GM18873 (cell line): ENCODE measurements around the gene SARS1.

Source experiments
- ATAC-seq: cut with Tn5 transposase; IDR thresholded peaks from one replicate; pipeline ENCODE4 v1.9.1; 2021; ENCODE audit warnings: mild to moderate bottlenecking, moderate library complexity, moderate number of reproducible peaks; ENCODE audit not compliant: unreplicated experiment, low FRiP score

The SARS1 gene

GRCh38 chr1:109225308-109225707, 11.6 kb downstream of the SARS1 start:
- ATAC-seq: no peak

DNA sequence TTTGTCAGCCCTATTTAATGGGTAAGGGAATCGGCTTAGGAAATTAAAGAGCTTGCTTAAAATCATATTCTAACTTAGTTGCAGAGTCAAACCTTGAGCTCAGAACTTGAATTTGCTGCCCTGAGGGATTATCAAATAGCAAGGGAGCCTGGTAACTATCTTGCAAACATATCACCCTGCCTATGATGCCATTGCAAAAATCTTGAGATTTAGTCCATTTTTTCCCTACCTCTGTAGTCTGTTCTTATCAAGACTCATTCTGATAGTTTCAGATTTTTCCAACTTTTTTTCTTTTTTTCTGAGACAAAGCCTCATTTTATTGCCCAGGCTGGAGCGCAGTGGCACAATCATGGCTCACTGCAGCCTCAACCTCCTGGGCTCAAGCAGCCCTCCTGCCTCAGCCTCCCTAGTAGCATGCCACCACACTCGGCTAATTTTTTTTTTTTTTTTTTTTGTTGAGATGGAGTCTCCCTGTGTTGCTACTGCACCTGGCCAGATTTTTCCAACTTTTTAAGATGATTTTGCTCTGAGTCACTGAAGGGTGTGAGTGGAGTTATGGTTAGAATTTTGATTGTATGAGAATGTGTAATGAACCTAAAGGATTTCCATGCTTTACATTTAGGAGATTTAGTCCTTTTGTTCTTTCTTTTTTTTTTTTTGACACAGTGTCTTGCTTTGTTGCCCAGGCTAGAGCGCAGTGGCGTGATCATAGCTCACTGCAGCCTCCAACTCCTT, 12.2 kb downstream of the SARS1 start:
- ATAC-seq: no peak

GRCh38 chr1:109228167-109228566, 14.4 kb downstream of the SARS1 start:
- ATAC-seq: no peak

DNA sequence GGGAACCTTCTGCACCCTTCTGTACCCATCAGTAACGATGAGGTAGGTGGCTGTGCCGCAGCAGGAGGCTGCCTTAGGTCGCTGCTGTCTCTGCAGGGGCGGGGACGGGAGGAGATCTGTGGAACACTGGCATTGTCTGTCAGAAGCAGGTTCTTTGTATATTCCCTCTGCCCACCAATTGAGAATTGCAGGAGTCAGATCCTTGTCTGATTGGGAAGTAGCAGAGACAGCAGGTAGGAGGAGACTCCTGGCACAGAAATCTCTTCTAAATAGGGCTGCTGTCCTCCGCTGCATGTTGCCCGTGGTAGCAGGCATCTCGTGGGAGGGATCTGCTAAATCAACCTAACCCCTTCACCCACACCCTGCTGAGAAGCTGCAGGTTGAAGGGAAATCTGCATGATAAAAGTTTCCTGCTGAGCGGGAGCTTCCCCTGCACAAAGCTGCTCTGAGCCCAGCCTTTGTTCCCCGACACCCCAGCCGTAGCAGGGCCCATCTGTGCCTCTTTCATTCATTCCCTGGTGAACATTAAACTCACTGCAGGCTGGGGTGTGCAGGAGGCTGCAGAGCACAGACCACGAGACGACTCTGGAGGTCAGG, 15.9 kb downstream of the SARS1 start:
- no peak for ATAC-seq

DNA sequence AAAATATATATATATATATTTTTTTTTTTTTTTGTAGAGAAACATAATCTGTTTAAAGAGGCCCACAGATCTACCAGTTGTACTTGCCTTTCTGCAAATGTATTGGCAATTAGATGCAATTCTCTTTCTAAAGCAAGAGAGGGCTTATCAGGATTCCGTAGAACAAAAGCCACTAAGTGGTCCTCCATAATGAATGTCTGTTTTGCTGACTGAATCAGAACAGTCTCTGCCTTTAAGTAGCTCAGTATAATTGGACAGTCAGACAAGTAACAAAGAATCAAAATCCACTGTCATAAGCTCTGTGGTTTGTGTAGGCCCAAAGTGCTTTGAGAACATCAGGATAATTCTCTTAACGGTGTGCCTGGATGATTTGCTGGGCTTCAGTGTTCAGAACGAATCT, 17.3 kb downstream of the SARS1 start:
- ATAC-seq: no peak

DNA sequence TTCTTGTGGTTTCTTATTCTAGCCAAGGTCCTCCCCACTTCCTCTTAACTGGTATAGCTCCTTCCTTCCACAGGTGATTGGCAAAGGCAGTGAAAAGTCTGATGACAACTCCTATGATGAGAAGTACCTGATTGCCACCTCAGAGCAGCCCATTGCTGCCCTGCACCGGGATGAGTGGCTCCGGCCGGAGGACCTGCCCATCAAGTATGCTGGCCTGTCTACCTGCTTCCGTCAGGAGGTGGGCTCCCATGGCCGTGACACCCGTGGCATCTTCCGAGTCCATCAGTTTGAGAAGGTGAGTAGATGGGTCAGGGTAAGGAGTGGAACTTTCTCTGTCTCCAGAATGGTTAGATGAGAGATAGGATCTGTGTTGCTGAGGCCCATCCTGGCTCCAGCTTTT, 21.4 kb downstream of the SARS1 start:
- ATAC-seq: no peak

DNA sequence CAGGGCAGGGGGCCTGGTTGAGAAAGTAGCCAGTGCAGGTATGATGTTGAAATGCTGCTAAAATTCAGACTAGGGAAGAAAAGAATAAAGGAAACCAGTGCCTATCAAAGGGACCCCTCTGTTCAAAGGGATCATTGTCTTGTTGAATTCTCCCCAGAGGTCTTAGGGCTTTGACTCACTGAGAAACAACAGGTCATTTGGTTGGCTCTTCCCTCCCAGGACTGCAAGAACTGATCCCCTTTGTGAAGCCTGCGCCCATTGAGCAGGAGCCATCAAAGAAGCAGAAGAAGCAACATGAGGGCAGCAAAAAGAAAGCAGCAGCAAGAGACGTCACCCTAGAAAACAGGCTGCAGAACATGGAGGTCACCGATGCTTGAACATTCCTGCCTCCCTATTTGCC, 23.8 kb downstream of the SARS1 start:
- no peak for ATAC-seq

GRCh38 chr1:109238382-109238781, 24.7 kb downstream of the SARS1 start:
- ATAC-seq: no peak

DNA sequence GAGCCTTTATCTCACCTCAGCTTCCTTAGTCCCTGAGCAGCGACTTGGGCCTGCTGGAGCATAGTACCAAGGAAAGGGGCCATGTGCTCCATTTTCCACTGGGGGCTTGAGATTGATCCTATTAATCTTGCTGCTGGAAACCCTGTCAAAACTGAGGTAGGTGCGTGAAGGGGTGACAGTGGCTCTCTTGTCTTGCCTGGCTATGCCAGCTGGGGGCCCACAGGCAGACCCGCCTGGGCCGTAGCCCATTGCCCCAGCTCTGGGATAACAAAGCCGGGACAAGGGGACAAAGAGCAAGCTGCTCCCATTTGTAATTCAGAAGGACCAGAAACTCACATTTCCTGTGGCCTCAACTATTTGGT, 25.3 kb downstream of the SARS1 start:
- no peak for ATAC-seq

- no peak for ATAC-seq
These were observed 25.8 kb downstream of the SARS1 start for GRCh38 chr1:109239409-109240068.

DNA sequence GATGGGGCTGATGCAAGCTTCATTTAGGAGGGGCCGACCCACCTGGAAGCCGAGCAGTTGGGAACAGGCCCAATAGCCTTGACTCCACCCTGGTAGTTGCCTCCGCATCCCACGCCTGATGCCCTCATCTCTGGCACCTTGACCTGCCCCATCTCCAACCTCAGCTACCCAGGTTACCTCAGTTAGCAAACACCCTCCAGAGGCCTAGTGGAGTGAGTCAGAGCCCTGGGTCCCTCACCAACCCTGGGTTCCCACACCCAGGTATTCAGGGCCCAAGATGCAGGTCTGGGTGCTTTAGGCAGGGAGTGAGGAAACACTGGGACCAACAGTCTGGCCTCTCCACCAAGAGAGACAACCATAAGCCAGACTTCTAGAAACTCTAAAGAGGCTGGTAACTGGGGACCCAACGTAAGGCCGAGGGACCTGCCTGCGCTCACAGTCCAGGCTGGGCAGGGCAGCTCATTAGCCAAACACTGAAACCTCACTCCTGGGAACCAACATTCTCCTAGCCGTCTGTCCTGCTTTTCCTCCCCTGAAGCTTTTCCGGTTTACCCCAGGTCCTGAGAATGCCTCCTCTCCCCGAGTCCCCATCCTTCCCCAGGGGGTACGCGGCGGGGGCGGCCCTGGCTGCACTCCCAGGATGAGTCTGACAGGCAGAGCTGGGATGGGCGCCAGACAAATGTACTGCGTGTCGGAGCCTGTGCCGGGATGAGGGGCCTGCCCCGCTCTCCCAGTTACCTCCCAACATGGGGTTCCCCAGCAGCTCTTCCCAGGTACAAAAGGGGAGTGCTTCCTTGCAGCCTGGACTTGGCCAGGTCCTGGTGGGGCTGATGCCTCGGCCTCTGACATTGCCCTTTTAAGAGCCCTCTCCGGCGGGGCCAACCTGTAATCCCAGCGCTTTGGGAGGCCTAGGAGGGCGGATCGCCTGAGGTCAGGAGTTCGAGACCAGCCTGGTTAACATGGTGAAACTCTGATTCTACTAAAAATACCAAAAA, 26.7 kb downstream of the SARS1 start:
- no peak for ATAC-seq

DNA sequence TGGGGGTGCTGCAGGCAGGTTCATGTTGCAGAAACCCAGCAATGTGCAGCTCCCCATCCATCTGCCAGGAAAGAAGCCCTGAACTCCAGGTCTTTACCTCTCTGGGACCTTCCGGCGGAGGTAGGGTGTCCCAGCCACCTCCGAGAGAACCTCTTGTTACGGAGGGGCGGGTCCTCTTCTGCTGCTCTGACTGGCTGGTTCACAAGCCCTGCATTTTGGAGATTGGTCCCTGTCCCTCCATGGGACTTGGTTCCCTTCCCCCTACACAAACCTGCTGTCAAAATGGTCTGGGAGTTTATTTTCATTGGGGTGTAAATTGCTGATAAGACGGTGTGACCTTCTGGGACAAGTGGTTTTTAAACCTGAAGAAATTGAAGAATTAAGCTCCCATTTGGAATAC, 27.6 kb downstream of the SARS1 start:
- ATAC-seq: no peak

DNA sequence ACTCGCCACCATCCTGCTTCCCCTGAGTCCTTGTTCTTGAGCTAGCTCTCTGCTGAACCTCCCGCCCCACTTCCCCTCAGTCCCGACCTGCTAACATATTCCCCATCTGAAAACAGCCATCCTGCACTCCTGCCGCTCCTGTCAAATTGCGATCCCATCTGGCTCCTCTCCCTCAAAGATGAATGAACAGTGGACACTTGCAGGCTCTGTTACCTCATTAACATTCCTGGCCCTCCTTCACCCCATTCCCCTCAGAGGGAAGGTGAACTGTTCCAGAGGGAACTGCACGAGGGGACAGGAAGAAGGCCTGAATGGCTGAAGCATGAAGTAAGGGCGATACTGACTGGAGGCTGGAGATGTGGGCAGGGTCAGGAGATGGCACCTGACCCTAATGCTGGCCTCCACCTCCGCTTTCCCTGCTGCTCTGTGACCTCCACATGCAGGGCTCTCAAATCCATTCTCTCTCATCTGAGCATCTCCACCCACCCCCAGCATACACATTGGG, 28.2 kb downstream of the SARS1 start:
- no peak for ATAC-seq

DNA sequence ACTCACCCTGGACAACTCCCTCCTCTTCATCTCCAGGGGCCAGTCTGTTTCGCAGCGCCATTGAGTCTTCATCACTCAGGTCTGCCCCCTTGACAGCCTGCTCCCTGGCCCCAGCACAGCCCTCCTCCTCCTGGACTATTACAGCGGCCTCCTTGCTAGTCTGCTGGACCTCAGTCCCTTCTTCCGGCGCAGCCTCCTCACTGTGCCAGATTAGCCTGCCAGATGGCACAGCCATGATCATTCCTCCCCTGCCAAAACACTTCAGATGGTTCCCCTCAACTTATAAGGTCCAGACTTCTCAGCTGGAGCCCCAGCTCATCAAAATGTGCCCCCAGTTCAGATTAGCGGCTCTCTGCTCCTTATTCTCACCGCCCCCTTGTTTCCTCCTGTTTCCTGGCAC, 28.7 kb downstream of the SARS1 start:
- ATAC-seq: no peak

GRCh38 chr1:109243221-109243620, 29.5 kb downstream of the SARS1 start:
- ATAC-seq: no peak

GRCh38 chr1:109243860-109244552, 30.3 kb downstream of the SARS1 start:
- ATAC-seq: no peak

GRCh38 chr1:109246141-109246551, 32.4 kb downstream of the SARS1 start:
- ATAC-seq: no peak

DNA sequence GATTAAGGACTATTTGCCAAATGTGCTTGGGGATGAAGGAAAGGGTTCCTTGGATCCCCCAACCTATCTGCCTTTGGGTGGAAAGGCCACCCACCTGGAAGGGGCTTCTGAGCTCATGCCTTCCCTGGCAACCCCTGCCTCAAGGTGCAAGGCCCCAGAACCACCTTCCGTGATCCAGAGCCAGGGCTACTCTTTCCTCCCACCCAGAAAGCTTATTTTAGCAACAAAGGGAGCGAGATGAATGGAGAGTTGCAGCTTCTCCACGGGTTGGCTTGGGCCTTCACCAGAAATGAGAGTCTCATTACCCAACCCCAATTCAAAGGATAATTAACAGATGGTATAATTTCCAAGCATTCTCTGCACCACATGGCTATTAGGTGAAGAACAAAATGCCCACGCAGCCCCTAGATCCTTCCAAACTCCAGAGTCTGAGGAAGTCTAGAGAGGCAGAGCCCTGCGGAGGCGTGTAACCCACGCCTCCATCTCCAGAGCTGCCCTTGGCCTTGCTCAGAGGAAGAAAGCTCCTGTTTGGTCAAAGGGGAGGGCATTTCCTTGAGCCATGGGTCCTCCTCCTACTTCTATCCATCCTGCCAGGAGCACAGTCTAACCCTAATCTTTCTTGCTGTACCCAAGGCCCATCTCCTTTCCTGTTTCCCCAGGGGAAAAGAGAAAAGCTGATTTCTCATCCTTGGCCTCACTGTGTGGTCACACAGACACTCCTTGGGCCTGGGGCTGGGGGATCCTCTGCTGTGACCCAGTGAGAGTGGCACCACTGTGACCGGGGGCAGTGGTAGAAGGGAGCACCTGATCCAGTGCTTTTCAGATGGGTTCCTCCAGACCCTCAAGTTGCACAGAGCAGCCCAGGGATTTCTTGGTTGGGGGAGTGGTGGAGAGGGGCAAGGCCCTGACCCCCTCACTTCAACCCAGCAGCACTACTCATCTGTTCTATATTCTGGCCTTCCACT, 34.0 kb downstream of the SARS1 start:
- no peak for ATAC-seq

DNA sequence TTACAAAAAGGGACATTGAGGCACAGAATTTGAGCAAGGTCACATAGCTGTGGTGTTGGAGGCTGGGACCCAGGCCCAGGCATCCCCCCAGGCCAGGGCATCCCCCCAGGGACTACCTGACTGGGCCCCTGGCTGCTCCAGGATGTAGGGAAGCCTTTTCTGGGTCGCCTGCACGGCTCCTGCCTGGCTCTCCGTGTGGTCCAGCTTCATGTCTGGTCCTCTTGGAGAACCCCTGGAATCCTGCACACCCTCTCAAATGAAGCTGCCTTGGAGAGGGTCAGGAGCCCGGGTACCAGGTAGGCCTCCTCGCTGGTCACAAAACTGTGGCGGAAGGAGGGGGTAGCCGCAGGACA, 34.7 kb downstream of the SARS1 start:
- ATAC-seq: no peak
